Stimulated activated CD4-positive, alpha-beta T cell treated with anti-CD3 and anti-CD28 coated beads, Interleukin-1b, Interleukin-23, amount 100 ng/mL, for 4 hours (primary cell): ENCODE measurements around the gene TMEM163.

Experiments
- DNase-seq, 2 donors: peaks; one replicate each; pipeline ENCODE4 v3.0.0-alpha.2; 2020; ENCODE audit warnings: low read depth in 2 of 2

The TMEM163 gene

DNA sequence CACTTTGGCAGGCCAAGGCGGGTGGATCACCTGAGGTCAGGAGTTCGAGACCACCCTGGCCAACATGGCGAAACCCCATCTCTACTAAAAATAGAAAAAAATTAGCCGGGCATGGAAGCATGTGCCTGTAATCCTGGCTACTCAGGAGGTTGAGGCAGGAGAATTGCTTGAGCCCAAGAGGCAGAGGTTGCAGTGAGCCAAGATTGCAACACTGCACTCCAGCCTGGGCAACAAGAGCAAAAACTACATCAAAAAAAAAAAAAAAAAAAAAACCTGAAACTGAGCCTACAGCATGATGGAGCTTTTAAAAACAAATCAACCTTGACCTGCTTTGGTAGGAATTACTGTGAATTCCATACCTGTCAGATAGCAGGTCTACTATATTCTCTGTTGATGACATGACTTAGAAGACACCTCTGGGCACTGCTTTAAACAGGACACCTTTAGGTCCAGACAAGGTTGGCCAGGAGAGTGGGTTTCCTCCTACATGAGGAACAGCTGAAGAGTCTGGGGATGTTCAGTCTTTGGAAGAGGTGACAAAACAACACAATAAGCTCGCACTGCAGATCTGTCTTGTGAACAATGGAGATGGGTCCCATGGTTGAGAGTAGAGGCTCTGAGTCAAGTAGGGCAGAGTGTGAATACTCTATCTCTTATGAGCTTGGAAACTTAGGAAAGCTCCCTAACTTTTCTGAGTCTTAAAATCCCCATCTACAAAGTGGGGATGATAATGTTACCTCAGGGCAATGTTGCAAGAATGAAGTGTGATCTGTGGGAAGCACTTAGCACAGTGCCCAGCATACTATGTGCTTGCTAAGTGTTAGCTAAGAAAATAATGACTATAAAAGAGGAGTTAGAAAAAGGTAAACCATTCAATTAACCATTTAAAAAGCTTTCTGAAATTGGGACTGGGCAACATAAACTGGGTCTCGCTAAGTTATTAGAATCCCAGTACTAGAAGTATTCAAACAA, 25.2 kb downstream of the TMEM163 start:
- no peak for DNase-seq

DNA sequence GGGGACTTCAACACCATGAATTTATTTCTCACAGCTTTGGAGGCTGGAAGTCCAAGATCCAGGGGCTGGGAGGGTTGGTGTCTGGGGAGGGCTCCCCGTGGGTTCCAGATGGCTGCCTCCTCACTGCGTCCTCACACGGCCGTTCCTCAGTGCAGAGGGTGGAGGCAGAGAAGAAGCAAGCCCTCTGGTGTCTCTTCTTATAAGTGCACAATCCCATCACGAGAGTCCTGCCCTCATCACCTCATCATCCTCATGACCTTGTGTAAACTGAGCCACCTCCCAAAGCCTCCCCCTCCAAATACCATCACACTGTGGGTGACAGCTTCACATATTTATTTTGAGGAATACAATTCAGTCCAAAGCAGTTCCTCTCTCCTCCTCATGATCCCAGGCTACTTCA, 26.3 kb downstream of the TMEM163 start:
- no peak for DNase-seq

DNA sequence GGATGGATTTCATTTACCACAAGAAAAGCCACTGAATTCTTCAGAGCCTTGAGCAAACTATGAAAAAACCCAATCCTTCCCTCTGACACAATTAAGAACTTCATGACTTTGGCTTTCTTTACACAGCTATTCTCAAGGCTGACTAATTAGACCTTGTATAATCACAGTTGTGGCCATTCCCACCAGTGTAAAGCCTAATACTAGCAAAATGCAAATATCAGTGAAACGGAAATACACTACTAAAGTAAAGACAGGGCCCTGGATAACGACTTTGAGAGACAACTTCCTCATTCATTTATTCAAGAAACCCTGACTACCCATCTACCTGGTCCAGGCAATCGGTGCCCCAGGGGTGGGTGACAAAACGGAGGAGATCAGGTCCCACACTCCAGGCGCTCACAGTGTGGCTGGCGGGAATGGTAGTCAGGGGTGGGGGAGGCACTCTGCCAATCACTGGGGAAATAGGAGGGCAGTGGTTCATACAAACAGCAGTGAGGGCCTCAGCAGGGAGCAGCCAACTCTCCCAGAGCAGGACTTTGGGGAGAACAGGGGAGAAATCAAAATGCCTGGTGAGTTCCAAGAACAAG, 28.1 kb downstream of the TMEM163 start:
- no peak for DNase-seq

DNA sequence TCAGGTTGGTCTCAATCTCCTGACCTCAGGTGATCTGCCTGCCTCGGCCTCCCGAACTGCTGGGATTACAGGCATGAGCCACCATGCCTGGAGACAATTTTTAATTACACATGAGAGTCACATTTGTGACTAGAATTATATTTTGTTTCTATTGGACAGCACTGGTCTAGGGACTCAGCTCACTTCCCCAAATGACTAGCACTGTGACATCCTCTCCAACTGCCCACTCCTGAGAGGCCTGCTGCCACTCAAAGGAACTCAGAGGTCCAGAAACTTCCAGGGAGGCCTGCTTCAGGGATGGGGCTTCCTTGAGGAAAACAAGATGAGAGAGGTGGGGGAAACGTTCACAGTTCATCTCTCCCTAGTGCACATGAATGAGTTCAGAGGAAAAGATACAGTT, 29.5 kb downstream of the TMEM163 start:
- no peak for DNase-seq

DNA sequence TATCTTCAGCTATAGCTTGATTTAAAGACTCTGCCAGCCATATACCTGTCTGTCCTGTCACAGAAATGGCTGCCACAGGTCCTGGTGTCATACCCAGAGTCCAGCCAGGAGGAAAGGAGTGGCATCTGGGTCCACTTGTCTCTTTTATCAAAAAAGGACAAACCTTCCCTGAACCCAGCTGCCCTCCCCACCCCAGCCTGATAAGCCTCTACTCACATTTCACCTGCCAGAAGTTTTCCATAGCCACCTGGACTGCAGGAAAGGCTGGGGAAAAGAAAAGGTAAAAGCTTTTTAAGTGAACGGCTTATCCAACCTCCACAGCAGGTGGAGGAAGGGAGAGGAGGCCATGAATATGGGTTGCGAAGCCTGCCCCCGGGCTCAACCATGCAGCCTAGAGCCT, 32.8 kb downstream of the TMEM163 start:
- no peak for DNase-seq

DNA sequence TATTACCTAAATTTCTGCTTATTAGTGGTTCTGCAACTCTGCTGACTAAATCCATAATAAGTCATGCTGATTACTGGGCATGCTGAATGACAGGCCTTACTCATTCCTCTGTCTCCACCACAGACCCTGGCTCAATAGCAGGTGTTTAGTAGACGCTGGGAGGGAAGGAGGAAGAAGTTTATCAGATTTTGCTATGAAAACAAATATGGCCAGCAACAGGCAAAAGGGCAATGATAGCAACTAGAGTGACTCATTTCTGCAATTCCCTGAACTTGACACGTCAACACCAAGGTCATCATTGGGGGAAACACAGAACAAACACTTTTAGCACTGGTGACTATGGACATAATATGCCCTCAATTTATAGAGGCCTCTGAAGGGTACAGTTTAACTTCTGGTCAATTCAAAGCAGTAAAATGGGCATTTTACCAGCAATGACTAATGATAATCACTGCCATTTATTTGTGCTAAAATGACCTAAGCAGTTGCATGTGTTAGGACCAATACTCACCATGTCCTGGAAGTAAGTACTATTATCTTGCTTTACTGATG, 35.2 kb downstream of the TMEM163 start:
- DNase-seq, result no peak

DNA sequence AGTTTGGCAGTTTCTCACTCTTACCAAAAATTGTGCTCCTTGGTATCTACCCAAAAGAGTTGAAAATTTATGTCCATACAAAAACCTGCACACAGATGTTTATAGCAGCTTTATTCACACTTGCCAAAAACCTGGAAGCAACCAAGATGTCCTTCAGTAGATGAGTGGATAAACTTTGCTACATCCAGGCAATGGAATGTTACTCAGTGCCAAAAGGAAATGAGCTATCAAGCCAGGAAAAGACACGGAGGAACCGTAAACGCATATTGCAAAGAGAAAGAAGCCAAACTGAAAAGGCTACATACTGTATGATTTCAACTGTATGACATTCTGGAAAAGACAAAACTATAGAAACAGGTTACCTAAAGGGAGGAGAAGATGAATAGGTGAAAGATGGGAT, 36.1 kb downstream of the TMEM163 start:
- DNase-seq, result no peak

DNA sequence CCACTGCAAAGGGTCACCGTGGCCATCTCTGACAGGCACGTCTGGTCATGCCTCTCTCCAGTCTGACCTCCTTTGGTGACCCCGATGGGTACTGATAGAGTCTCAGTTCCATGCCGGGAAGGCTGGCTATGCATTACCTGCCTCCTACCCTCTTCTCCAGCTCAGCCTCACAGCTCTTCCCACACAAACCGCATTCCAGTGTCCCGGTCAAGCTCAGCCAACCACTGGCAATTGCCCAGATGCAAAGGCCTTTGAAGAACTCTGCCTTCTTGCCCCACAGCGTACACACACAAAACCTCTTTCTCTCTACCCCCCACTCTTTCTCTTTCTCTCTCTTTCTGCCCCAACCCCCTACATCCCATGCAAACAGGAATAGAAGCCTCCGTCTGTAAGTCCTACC, 37.6 kb downstream of the TMEM163 start:
- no peak for DNase-seq

DNA sequence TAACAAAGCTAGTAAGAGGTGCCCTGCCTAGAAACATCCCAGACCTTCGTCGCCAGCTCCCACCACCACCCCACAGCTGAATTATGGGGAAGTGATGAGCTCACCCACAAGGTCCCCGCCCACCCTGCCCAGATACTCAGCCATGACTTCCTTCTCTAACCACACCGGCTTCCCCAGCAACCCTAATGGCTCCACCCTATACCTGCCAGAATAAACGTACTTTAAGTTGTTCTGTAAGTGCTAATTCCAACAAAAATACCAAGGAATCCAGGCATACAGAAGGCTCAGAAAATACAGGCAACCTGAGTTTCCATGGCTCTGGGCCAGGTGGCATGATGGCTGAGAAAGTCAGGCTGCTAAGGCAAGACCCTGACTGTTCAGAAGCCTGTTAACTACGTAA, 39.1 kb downstream of the TMEM163 start:
- DNase-seq, result peak in 1 of 2 donors; percentile 25

DNA sequence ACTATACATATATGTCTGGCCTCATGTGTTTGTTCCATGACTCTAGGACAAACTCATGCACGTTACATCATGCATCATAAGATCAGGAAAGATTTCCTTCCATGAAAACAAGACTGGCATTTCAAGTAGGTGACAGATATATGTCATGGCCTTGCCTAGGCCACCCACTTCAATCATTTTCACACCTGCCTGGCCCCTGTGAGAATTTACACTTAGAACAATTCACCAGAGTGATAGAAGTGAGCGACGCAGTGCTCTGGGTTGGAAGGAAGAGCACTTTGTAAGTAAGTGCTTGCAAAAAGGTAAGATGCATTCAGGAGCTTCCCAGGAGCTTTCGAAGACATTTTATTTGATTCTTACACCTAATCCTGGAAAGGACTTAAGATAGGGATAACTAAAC, 39.5 kb downstream of the TMEM163 start:
- DNase-seq, result no peak

DNA sequence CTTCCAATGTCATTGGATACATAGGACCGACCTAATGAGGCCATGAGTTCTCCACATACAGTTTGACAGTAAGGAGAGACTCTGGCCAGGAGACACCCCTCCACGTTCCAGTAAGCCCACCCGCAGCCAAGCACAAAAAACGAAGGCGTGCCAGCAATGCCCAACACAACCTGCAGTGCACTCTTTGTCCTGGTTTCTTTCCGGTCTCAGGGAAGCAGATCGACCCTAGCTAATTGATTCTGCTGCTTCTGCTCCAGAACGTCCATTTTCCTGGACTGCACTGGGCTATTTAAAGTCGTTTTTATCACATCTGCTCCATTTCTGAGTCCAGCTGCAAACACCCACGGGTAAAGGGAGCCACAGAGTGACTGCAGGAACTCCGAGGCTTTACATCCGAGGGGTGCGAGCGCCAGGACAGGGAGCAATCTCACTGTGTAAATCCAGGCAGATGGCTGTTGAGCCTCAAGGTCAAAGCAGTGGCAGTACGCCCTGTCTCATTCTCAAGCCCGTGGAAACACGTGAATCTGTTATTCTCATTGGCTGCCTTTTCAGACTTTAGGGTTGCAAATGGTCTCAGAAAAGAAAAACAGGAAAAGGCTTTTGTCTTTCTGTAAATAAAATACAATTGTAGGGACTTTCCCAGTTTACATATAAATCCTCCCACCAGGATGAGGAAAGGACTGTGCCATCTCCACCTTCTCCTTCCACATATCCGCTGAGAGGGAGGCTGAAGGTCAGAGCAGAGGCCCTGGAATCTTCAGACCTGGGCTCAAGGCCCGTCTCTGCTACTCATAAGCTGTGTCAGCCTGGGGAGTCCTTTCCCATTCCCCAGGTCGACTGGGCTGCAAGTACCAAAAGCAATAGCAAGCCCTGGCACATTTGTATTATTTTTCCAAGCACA, 40.7 kb downstream of the TMEM163 start:
- no peak for DNase-seq

DNA sequence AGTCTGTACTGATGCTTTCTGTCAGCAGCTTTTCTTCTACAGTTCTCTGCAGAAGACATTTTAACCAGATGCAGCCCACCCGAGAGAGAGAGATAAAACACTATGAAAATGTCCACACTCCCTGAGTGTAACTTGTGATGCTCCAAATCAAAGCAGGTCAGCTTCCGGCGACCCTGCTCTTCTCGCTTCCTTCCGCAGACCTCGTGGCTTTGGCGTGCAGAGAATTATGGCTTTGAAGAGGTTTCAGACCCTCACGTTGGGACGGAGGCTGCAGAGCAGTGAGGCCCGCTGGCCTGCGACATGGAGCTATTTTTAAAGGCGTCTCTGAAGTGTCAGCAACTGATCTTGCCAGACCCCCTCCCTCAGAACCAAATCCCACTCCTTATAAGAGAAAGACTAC, 41.8 kb downstream of the TMEM163 start:
- DNase-seq, result no peak

DNA sequence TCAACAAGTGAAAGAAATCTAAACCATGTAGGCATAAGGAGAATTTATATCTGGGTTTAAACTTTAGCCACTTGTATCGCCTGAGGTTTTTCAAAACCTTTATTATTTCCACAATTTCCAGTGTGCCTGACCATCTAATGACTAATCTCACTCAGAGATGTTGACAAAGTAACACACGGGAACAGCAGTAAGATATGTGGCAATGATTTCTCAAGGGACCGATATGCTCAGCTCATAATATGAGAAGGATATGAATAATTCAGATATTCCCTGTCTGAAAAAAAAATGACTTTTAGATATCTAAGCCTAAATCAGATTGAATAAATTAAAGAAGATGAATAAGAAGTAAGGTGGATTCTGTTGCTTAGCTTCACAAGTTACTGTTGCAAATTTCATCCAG, 43.5 kb downstream of the TMEM163 start:
- DNase-seq, result no peak

DNA sequence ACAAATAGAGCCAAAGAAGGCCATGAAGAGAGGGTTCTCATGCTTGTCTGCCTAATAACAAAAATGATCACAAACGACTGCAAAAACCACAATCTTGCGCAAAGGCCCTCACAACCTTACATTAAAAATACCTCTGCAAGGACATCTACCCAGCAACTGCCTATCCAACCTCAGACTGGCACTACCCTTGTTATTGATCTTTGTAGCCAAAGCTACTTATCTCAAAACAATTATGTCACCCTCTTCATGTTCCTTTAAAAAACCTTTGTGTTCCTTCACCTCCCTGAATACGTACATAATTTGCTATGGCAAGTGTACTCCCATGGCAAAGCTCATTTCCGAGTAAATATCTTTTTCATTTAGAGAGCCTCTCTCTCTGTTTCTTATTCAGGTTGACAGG, 44.1 kb downstream of the TMEM163 start:
- no peak for DNase-seq

DNA sequence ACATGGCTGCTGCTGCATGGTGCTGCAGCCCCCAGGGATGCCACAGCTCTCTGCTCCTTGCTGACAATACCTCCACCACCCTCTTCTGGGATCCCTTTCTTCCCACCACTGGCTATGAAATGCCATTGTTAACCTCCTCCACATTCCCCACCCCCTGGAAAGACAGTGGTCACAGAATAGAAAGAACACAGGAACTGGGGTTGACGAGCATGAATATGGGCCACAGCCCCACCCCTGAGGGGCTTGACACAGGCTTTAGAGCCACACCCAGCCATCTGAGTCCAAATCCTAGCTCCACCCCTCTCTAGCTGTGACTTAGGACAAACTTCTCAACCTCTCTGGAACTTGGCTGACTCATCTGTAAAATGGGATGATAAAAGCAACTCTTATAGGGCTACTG, 47.3 kb downstream of the TMEM163 start:
- no peak for DNase-seq

DNA sequence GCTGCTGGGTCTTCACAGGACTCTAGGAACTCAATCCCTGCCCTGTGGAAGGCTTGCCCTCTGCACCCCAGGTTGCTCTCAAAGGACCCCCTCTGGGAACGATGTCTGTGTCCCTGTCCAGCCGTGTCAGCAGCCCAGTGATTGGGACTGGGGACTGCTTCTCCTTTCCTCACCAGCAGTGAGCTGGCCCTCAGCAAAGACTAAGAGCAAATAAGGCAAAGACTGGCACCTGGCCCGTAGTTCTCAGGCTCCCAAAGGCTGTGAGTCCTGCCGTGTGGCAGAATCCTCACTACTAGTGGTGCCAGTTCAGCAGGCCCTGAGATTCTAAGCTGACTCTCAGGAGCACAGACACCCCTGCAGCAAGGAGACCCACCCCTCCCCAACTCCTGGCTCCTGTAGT, 47.8 kb downstream of the TMEM163 start:
- no peak for DNase-seq

DNA sequence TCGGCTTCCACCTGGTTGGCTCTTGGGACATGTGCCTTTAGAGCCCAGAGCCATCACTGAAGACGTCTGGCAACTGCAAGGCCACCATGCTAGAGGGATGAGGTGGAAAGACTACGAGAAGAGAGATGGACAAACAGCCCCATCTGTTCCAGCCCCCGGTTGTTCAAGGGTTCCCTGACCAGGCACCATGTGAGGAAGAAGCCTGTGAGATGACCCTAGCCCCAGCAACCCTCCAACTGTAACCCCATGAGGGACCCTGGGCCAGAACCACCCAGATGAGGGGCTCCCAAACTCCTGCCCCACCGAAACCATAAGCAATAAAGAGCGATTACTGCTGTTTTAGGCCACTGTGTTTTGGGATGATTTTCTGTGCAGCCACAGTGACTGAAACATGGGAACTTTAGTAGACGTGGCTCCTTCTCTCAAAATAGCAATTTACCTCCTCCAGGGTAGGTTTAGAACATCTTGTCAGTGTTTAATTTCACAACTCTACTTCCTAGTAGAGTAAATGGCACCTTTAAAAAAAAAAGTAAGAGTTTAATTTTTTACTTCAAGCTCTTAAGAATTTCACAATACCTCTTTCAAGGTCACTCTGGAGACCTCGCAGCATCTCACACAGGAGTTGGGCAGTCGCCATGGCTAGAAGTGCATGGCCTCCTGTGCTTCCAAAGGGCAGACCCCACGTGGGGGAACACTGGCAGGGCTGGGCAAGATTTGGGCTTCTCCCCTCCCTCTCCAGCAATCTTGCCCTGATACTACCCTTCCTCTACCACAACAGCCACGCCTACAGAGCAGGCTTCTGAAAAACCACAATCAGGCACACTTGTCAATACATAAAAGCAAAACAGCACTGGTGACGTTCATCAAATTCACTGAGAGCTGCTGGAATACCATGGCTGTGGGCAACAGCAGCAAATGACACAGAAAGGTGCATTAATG, 48.8 kb downstream of the TMEM163 start:
- peak in 1 of 2 donors; percentile 35 for DNase-seq

DNA sequence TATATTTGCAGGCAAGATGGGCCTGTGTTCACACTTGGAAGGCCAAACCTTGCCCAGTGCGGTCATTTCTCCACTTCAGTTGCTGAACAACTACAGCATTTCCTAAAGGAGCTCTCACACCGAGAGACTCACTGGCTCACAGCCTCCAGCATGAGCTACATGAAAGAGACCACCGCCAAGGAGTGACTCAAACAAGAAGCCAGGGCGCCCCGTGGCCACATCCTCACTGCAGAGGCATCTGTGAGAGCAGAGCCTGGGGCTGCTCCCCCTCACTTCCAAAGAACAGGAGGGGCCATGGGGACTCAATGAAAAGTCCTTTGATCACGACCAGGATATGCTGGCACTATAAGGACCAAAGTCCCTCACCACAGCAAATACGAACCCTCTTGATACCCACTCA, 50.0 kb downstream of the TMEM163 start:
- DNase-seq, result peak; percentile 17 to 73

DNA sequence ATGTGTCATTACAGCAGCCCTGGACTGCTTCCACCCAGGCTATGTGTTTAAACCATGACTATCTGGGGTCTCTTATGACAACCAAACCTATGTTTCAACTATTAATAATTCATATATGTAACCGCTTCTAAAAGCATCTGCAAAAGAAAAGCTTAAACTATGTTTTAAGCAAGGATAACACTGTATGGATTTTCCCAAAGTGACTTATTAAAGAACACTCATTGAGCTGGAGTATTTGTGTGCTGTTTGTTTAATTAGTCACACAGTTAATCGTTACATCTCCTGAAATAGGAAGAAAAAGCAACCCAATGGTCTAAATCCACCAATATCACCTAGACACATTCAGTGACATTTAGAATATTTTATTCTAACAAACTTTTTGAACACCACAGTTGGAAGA, 51.3 kb downstream of the TMEM163 start:
- DNase-seq, result no peak

DNA sequence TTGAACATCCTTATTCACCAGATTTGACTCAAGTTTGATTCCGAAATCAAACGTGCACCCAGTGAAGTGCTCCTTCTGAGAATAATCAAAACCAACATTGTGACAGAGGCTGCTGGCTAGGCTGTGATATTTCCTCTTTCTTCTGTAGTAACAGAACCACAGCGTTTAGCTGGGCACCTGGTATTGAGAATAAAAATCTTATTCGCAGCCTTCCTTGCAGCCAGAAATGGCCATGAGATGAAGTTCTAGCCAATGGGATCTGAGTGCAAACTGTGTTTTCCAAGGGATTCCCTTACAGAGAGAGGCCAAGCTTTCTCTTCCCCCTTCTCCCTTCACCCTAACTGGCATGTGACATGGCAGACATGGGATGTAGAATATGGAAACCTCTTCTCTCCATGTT, 51.7 kb downstream of the TMEM163 start:
- no peak for DNase-seq
